IMR-90 (cell line): Measurements from ENCODE around the gene ZNF761. TPM values are rescaled to one million over a fixed set of nuclear protein-coding genes. Genes with fewer than 3 reads are reported as not detected.

Source experiments
- ATAC-seq: fragments of 200-7000 bp; cut with Tn5 transposase; 2 replicates; pipeline ENCODE4 v1.9.1; 2020; ENCODE audit warnings: low read depth, mild to moderate bottlenecking, moderate library complexity
- BruUV-seq: library from RNA; stranded (reverse); fragments of 400-500 nt; replicated peaks from 2 replicates; lab custom pipeline; 2021; lab: Mats Ljungman, UMichigan
- CTCF ChIA-PET: fragments of 300-600 bp; formaldehyde crosslinking; extraction: SDS; loops from one replicate; lab custom pipeline; 2021; ENCODE audit warnings: antibody characterized with exemption; lab: Yijun Ruan, JAX
- POLR2A ChIA-PET: fragments of 300-600 bp; sonication (Branson Sonifier 250); formaldehyde crosslinking; loops from one replicate; lab custom pipeline; 2022; ENCODE audit warnings: antibody characterized with exemption; ENCODE audit not compliant: unreplicated experiment; lab: Charles Lee
- DNase-seq: peaks from one replicate; pipeline ENCODE4 v3.0.0; 2013
- H2AFZ ChIP-seq: replicated peaks from 2 replicates; pipeline ENCODE3; 2013; ENCODE audit warnings: low read length, mild to moderate bottlenecking; ENCODE audit not compliant: poor library complexity
- H2AK5ac ChIP-seq: 2 replicates; pipeline ENCODE4 v1.6.1; 2013; ENCODE audit warnings: low read depth, low read length, inconsistent platforms
- H2AK9ac ChIP-seq: replicated peaks from 2 replicates; pipeline ENCODE3; 2013; ENCODE audit warnings: mild to moderate bottlenecking, low read depth, low read length, moderate library complexity; ENCODE audit not compliant: poor library complexity
- H2BK120ac ChIP-seq: 2 replicates; pipeline ENCODE4 v1.6.1; 2013; ENCODE audit warnings: low read depth, low read length, inconsistent platforms
- H2BK15ac ChIP-seq: 3 replicates; pipeline ENCODE4 v1.6.1; 2013; ENCODE audit warnings: low read depth, low read length, inconsistent platforms
- H2BK20ac ChIP-seq: 2 replicates; pipeline ENCODE4 v1.6.1; 2013; ENCODE audit warnings: low read depth, mild to moderate bottlenecking, inconsistent platforms, low read length, moderate library complexity
- H2BK5ac ChIP-seq: 2 replicates; pipeline ENCODE4 v1.6.1; 2013; ENCODE audit warnings: mild to moderate bottlenecking, low read depth, low read length, inconsistent platforms; ENCODE audit not compliant: poor library complexity, severe bottlenecking
- H3K14ac ChIP-seq: replicated peaks from 2 replicates; pipeline ENCODE4 v1.6.1; 2013; ENCODE audit warnings: low read depth, low read length, inconsistent platforms
- H3K18ac ChIP-seq: 2 replicates; pipeline ENCODE4 v1.6.1; 2013; ENCODE audit warnings: low read depth, low read length, control low read depth
- H3K23ac ChIP-seq: 2 replicates; pipeline ENCODE4 v1.6.1; 2013; ENCODE audit warnings: low read depth, low read length, inconsistent platforms
- H3K27ac ChIP-seq: 2 replicates; pipeline ENCODE4 v1.5.1; 2013; ENCODE audit warnings: mild to moderate bottlenecking, control low read depth, low read length; ENCODE audit not compliant: insufficient read depth
- H3K27me3 ChIP-seq: 2 replicates; pipeline ENCODE4 v1.6.1; 2013; ENCODE audit warnings: low read length; ENCODE audit not compliant: control insufficient read depth, insufficient read depth
- H3K36me3 ChIP-seq: 2 replicates; pipeline ENCODE4 v1.6.1; 2013; ENCODE audit warnings: low read length, mixed read lengths; ENCODE audit not compliant: control insufficient read depth, insufficient read depth
- H3K4ac ChIP-seq: 2 replicates; pipeline ENCODE4 v1.6.1; 2013; ENCODE audit warnings: low read depth, low read length, inconsistent platforms
- H3K4me1 ChIP-seq: 2 replicates; pipeline ENCODE4 v1.6.1; 2013; ENCODE audit warnings: low read length, mixed read lengths; ENCODE audit not compliant: control insufficient read depth, insufficient read depth
- H3K4me2 ChIP-seq: 2 replicates; pipeline ENCODE4 v1.6.1; 2013; ENCODE audit warnings: low read depth, mild to moderate bottlenecking, control low read depth, low read length, moderate library complexity
- H3K4me3 ChIP-seq: 2 replicates; pipeline ENCODE4 v1.5.1; 2013; ENCODE audit warnings: low read depth, mild to moderate bottlenecking, control low read depth, low read length, moderate library complexity; ENCODE audit not compliant: insufficient read depth
- H3K56ac ChIP-seq: 2 replicates; pipeline ENCODE4 v1.6.1; 2013; ENCODE audit warnings: low read length, inconsistent platforms; ENCODE audit not compliant: insufficient read depth; ENCODE audit errors: extremely low read depth
- H3K79me1 ChIP-seq, 2 experiments: 2 replicates each; pipeline ENCODE4 v1.6.1; 2013; ENCODE audit warnings: low read length in 2 of 2, inconsistent platforms in 1 of 2, low read depth in 1 of 2
- H3K9ac ChIP-seq: 2 replicates; pipeline ENCODE4 v1.6.1; 2013; ENCODE audit warnings: low read depth, low read length, control low read depth
- H3K9me1 ChIP-seq: 2 replicates; pipeline ENCODE4 v1.6.1; 2013; ENCODE audit warnings: low read length, inconsistent platforms; ENCODE audit not compliant: insufficient read depth
- H3K9me3 ChIP-seq: 2 replicates; pipeline ENCODE4 v1.6.1; 2013; ENCODE audit warnings: low read length; ENCODE audit not compliant: control insufficient read depth, insufficient read depth
- H4K20me1 ChIP-seq: 2 replicates; pipeline ENCODE4 v1.6.1; 2013; ENCODE audit warnings: low read length, inconsistent platforms; ENCODE audit not compliant: insufficient read depth
- H4K5ac ChIP-seq: 2 replicates; pipeline ENCODE4 v1.6.1; 2013; ENCODE audit warnings: mild to moderate bottlenecking, low read depth, low read length, control low read depth
- H4K8ac ChIP-seq, 2 experiments: 2 replicates each; pipeline ENCODE4 v1.6.1; 2013; ENCODE audit warnings: low read depth in 2 of 2, low read length in 2 of 2, control low read depth in 1 of 2, inconsistent platforms in 1 of 2
- H4K91ac ChIP-seq: 2 replicates; pipeline ENCODE4 v1.6.1; 2013; ENCODE audit warnings: low read depth, low read length, inconsistent platforms; ENCODE audit not compliant: insufficient read depth
- BHLHE40 ChIP-seq: fragments of 150-350 bp; IDR thresholded peaks from 2 replicates; pipeline ENCODE4 v1.6.1; 2016; ENCODE audit warnings: mild to moderate bottlenecking, low read depth, low read length
- CEBPB ChIP-seq: IDR thresholded peaks from 2 replicates; pipeline ENCODE4 v1.6.1; 2012; ENCODE audit warnings: low read depth, low read length, improper control_type of control experiment
- CHD1 ChIP-seq: IDR thresholded peaks from 2 replicates; pipeline ENCODE4 v1.6.1; 2012; ENCODE audit warnings: low read depth, low read length, improper control_type of control experiment
- ELK1 ChIP-seq: fragments of 150-350 bp; IDR thresholded peaks from 2 replicates; pipeline ENCODE4 v1.6.1; 2016; ENCODE audit warnings: low read depth, mild to moderate bottlenecking, low read length, moderate library complexity, borderline replicate concordance
- FOS ChIP-seq: fragments of 150-350 bp; IDR thresholded peaks from 2 replicates; pipeline ENCODE4 v1.6.1; 2016; ENCODE audit warnings: low read depth, low read length
- MAFK ChIP-seq: IDR thresholded peaks from 2 replicates; pipeline ENCODE4 v1.6.1; 2012; ENCODE audit warnings: low read depth, low read length, improper control_type of control experiment
- MAZ ChIP-seq: IDR thresholded peaks from 2 replicates; pipeline ENCODE4 v1.6.1; 2012; ENCODE audit warnings: low read depth, mild to moderate bottlenecking, low read length, improper control_type of control experiment, moderate library complexity, borderline replicate concordance
- MXI1 ChIP-seq: IDR thresholded peaks from 2 replicates; pipeline ENCODE4 v1.6.1; 2012; ENCODE audit warnings: low read depth, mild to moderate bottlenecking, low read length, moderate library complexity, borderline replicate concordance
- NFE2L2 ChIP-seq: fragments of 150-350 bp; IDR thresholded peaks from 2 replicates; pipeline ENCODE4 v1.6.1; 2016; ENCODE audit warnings: low read depth, mild to moderate bottlenecking, low read length
- POLR2A ChIP-seq: IDR thresholded peaks from 2 replicates; pipeline ENCODE4 v1.6.1; 2012; ENCODE audit warnings: mild to moderate bottlenecking, low read depth, low read length
- RAD21 ChIP-seq: IDR thresholded peaks from 2 replicates; pipeline ENCODE4 v1.6.1; 2012; ENCODE audit warnings: low read length, improper control_type of control experiment
- RCOR1 ChIP-seq: IDR thresholded peaks from 2 replicates; pipeline ENCODE4 v1.6.1; 2012; ENCODE audit warnings: mild to moderate bottlenecking, low read length, improper control_type of control experiment; ENCODE audit not compliant: insufficient replicate concordance
- RFX5 ChIP-seq: IDR thresholded peaks from 2 replicates; pipeline ENCODE4 v1.8.0; 2012; ENCODE audit warnings: low read depth, mild to moderate bottlenecking, low read length, moderate library complexity
- SMC3 ChIP-seq: fragments of 150-350 bp; IDR thresholded peaks from 2 replicates; pipeline ENCODE4 v1.6.1; 2016; ENCODE audit warnings: low read depth, mild to moderate bottlenecking, antibody characterized with exemption, low read length, moderate library complexity
- WGBS, 2 experiments: methylation state at CpG; one replicate each; pipeline versions ENCODE4 v1.1.5 to v1.1.7; 2013; ENCODE audit warnings: missing lambda C conversion rate in 2 of 2; ENCODE audit not compliant: insufficient read length in 1 of 2; ENCODE audit errors: extremely low coverage in 2 of 2; 5-methylcytosine and 5-hydroxymethylcytosine counted together
- dilution Hi-C: fragments of 300-500 bp; cut with HindIII; formaldehyde crosslinking; loops from one replicate; pipeline ENCODE4 v1.14.3; 2018; ENCODE audit warnings: low sequenced_read_pairs; ENCODE audit not compliant: unreplicated experiment
- in situ Hi-C: fragments of 300-500 bp; cut with MboI; formaldehyde crosslinking; loops from 3 replicates; pipeline ENCODE4 v1.14.3; 2019; ENCODE audit warnings: low sequenced_read_pairs, inconsistent platforms, mixed read lengths
- intact Hi-C: fragments of 100-400 bp; cut with micrococcal nuclease; formaldehyde crosslinking; loops from 2 replicates; pipeline ENCODE4 v1.10.0; 2022
- polyA plus RNA-seq, 3 experiments: library from polyadenylated mRNA; depleted of rRNA; stranded (reverse); fragments of >200 nt; gene quantifications; 2 replicates each; pipeline ENCODE4 v1.2.3, GENCODE V29; 2012; ENCODE audit warnings: low replicate concordance in 1 of 3
- total RNA-seq: library from RNA; depleted of rRNA; stranded (reverse); fragments of >200 nt; gene quantifications from 2 replicates; pipeline ENCODE4 v1.2.3, GENCODE V29; 2012
- TF ChIP-seq, protein P1 (sequence below): conservative IDR thresholded peaks from 2 replicates; pipeline ENCODE4 v1.5.1; 2012; ENCODE audit warnings: mild to moderate bottlenecking, low read depth, low read length, improper control_type of control experiment
- TF ChIP-seq, protein P2 (sequence below): fragments of 150-350 bp; IDR thresholded peaks from 2 replicates; pipeline ENCODE4 v1.6.1; 2017; ENCODE audit warnings: mild to moderate bottlenecking, antibody characterized with exemption, low read length, low read depth

The ZNF761 gene
- total and polyA plus RNA-seq, 2 of the 4 experiments (the other 2 are of a cell fraction) = 7.9 to 21.9 TPM

DNA sequence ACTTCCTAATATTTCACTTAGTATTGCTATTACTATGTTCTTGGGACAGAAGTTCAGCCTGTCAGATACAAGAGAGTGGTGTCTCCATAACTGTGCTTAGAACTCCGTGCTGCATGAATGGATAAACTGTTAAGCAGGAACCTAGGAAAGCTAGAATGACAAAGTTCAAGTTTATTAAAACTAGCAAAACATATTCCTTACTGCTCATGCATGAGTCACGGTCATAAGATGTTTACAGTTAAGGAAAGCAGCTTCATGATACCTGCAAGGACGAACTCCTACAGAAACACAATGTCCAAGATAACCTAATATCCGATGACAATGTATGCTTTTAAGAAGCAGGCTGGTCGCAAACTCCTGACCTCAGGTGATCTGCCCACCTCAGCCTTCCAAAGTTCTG is 42.9 kb upstream of the ZNF761 start:
- Histone ChIP-seq H3K14ac (no peak overlapping the region), H3K4me2 (no peak overlapping the region), H3K9ac (no peak overlapping the region), H3K23ac (no peak overlapping the region), H2BK5ac (no peak overlapping the region), H4K5ac (no peak overlapping the region), H2AFZ (no peak overlapping the region), H3K4me3 (no peak overlapping the region), H2BK20ac (no peak overlapping the region), H2AK5ac (no peak overlapping the region), H3K36me3 (0 out of 2 replicates have a peak, but pooled peaks cover 3% of the 10 kb centered on the region), H4K8ac (no peak overlapping the region), H2BK120ac (no peak overlapping the region), H3K4me1 (no peaks in the 10 kb centered on the region), H4K91ac (no peak overlapping the region), H2AK9ac (no peak overlapping the region), H3K18ac (no peak overlapping the region), H3K27me3 (no peaks in the 10 kb centered on the region), H3K79me1 (no peaks in the 10 kb centered on the region), H2BK15ac (no peak overlapping the region), H4K20me1 (no peaks in the 10 kb centered on the region), H3K4ac (no peak overlapping the region), H3K27ac (no peak overlapping the region), H3K9me3 (peaks cover 11% of the 10 kb centered on the region), H3K9me1 (no peaks in the 10 kb centered on the region), H3K56ac (no peak overlapping the region)
- CTCF ChIA-PET = no interaction called here
- intact Hi-C loops = no loop called here
- POLR2A ChIA-PET = no interaction called here
- dilution Hi-C loops = no loop called here
- WGBS, 2 experiments = 88% methylated on average over 3 of the region's 5 CpGs; no CpG with 5 or more reads in 1 of the 2 experiments
- ATAC-seq = peak; percentile 57
- in situ Hi-C loops = no loop called here
- no TSS peak for BruUV-seq
- TF ChIP-seq NFE2L2 = no peak
- TF ChIP-seq, protein P1, sequence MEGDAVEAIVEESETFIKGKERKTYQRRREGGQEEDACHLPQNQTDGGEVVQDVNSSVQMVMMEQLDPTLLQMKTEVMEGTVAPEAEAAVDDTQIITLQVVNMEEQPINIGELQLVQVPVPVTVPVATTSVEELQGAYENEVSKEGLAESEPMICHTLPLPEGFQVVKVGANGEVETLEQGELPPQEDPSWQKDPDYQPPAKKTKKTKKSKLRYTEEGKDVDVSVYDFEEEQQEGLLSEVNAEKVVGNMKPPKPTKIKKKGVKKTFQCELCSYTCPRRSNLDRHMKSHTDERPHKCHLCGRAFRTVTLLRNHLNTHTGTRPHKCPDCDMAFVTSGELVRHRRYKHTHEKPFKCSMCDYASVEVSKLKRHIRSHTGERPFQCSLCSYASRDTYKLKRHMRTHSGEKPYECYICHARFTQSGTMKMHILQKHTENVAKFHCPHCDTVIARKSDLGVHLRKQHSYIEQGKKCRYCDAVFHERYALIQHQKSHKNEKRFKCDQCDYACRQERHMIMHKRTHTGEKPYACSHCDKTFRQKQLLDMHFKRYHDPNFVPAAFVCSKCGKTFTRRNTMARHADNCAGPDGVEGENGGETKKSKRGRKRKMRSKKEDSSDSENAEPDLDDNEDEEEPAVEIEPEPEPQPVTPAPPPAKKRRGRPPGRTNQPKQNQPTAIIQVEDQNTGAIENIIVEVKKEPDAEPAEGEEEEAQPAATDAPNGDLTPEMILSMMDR = no peak
- TF ChIP-seq MXI1 = no peak
- TF ChIP-seq RCOR1 = no peak
- TF ChIP-seq ELK1 = no peak
- TF ChIP-seq MAZ = no peak
- TF ChIP-seq FOS = no peak
- TF ChIP-seq RAD21 = no peak
- TF ChIP-seq SMC3 = no peak
- TF ChIP-seq MAFK = no peak
- TF ChIP-seq BHLHE40 = no peak
- TF ChIP-seq, protein P2, sequence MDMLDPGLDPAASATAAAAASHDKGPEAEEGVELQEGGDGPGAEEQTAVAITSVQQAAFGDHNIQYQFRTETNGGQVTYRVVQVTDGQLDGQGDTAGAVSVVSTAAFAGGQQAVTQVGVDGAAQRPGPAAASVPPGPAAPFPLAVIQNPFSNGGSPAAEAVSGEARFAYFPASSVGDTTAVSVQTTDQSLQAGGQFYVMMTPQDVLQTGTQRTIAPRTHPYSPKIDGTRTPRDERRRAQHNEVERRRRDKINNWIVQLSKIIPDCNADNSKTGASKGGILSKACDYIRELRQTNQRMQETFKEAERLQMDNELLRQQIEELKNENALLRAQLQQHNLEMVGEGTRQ = no peak
- TF ChIP-seq RFX5 = no peak
- no peak for TF ChIP-seq CEBPB
- no peak for TF ChIP-seq POLR2A
- no peak for TF ChIP-seq CHD1
- peak; percentile 44 for DNase-seq
